NCI-H1092 treated with DMSO at 0.1 percent for 48 hours (cell line): Measurements from ENCODE around the gene TROAP.
"Not testable (repeated sequence)": the region's sequence is repeated elsewhere in the genome, so short reads cannot be mapped to it uniquely, and the experiment has no call there.

Experiments used
- DNase-seq: peaks from one replicate; lab custom pipeline; 2025; lab: John Stamatoyannopoulos, UW

The TROAP gene

DNA sequence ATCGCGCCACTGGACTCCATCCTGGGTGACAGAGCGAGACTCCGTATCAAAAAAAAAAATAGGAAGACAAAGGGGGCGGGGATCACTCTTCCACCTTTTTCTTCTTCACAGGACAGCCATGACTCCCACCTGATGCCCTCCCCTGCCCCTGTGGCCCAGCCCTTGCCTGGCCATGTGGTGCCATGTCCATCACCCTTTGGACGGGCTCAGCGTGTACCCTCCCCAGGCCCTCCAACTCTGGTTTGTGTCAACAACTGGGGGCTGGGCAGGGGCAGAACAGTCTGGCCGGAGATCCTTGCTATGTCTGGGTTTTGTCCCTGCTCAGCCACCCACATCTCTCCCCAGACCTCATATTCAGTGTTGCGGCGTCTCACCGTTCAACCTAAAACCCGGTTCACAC is 5.8 kb downstream of the TROAP start:
- DNase-seq: no peak

GRCh38 chr12:49330032-49330619 is 7.1 kb downstream of the TROAP start:
- no peak for DNase-seq

- no peak for DNase-seq
Observed at GRCh38 chr12:49330631-49331379, 7.8 kb downstream of the TROAP start.

GRCh38 chr12:49331380-49332222 is 8.5 kb downstream of the TROAP start:
- DNase-seq: no peak

GRCh38 chr12:49332441-49332861 is 9.4 kb downstream of the TROAP start:
- no peak for DNase-seq

GRCh38 chr12:49332891-49333371 is 9.9 kb downstream of the TROAP start:
- DNase-seq: no peak

- not testable (repeated sequence) for DNase-seq
Observed at GRCh38 chr12:49333778-49334177, 10.7 kb downstream of the TROAP start.

- no peak for DNase-seq
Observed at GRCh38 chr12:49334226-49334625, 11.2 kb downstream of the TROAP start.

DNA sequence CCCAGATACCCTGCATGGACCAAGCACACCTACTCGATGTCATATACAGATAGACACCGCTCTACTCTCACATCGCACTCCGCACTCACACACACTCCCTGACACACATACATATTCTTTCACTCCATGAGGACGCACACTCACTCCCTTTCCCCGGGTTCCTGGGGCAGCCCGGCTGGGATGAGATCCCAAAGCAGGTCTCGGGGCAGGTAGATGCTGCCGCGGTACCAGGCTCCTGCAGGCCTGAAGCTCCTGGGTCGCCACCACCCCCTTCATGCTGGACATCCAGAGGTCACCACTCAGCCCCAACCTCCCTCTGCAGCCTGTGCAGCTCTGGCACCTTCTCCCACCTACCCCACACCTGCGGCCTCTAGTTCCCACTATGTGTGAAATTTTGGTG is 11.6 kb downstream of the TROAP start:
- DNase-seq: no peak

DNA sequence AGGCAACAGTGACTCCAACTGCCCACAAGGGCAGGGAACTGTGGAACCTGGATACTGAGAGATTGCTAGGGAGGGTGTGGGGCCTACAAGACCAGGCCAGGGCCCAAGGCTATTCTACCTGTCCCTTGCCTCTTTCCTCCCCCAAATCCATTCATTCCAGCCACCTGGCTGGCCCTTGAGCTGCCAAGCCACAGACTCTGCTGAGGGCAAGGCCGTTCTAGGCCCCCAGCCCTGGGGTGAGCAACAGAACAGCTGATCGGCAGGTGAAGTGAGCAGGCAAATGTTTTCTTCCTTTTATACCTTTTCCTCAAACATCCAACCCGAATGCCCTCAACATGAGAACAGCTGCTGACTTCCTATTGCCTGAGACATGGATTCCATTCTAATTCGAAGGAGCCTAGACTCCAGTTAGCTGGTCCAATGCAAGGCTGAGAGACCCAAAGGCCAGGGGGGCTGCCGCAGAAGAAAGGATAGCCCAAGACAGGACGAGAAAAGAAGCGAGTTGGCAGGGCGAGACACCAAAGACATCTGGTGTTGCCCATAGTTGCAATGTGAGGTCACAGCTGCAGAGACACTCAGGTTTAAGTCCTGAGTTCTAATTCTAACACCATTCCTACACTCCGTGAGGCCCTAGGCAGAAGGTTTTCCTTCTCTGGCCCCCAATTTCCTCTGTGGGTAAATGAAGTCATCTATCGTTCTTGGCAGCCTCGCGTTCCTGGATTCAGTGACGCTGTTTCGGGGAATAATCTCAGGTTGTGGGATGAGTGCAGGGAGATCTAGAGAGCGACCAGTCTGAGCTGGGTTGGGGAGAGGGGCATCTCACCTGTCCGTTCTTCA is 12.3 kb downstream of the TROAP start:
- DNase-seq: no peak

- DNase-seq: no peak
Observed at GRCh38 chr12:49335955-49336644, 13.0 kb downstream of the TROAP start.

- peak; percentile 38 for DNase-seq
Observed at GRCh38 chr12:49336645-49337584, 13.9 kb downstream of the TROAP start, which contains the start of gene C1QL4. C1QL4 (minus strand) TSS chr12:49337188; CDS start chr12:49336477, 711 bp downstream.

GRCh38 chr12:49338830-49339463 is 15.9 kb downstream of the TROAP start:
- no peak for DNase-seq

DNA sequence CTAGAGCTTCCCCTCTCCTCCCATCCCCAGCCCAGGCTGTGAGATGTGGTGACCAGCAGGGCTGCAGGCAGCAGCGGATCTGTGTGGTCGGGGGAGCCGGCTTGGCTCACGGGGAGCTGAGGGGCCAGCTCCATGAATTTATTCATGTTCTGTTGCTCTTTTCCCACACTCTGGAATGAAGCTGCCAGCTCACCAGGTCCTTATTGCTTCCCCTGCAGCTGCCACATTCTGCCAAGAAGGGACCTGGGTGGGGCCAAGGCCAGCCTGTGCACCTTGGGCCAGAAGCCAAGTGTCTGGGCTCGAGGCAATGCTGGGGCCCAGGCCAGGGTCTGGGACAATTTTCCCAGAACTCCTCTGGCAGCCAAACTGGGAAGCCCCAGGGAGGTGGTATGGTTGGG is 16.4 kb downstream of the TROAP start:
- DNase-seq: no peak

DNA sequence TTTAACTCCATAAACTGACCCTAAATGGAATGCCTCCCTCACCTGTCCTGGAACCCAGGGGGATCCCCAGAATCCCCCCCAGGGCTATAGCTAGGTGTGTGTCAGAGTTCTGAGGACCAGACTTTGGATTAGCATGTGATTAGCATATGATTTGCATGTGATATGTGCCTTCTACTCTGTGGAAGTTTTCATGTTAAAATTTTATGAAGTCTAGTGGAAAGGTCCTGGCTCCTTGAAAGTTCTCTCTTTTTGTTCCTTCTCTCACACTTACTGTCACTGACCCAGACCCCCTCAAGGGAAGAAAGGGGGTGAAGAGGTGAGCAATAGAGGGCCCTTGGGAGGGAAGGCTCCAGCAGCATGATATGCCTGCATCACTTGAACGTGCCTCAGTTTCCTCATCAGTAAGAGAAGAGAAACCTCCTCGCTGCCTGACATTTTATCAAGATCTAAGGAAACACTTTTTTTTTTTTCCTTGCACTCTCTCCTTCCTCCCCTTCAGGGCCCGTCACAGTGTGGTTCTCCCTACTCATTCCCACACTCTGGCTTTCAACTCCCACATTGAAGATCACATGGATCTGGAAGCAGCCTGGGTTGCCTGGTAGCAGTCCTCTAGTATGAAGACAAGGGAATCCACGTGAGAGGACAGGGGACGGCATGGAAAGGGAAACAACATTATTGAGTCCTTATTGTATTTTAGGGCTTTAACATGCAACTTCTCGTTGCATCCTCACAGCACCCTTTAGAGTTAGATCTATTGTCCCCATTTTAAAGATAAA is 17.2 kb downstream of the TROAP start:
- no peak for DNase-seq

DNA sequence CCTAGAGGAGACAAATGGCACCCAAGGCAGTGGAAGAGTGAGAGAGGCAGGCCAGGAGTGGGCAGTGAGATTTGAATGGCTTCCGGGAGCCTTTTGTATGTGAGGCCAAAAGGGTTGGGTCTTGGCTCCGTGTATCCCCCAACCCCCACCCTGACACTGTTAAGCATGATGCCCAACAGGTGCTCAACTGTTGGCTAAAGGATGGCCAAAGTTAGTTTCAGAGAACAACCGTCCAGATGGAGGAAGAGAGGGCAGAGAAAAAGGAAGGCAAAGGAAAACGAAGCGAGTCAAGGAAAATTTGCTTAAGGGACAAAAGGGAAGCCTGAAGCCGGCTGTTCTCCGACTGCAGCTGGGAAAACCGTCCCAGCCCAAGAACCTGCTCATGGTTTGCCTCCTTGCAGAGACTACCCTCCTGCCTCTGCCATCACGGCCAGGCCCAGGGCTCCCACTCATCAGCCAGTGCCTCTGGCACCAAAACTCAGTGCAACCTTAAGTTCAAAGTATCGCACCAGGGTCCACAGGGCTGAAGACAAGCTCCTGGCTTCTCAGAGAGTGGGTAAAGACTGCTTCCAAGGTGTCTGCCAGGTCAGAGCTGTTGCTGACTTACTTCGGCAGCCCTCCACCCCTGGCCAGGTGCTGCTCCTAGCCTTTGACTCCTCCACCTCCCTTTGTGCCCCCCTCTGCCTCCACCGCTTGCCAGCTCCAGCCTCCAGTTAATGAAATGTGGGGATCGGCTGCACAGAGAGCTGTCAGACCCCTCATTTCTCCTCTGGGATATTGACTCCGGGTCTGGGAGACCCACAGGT is 18.1 kb downstream of the TROAP start:
- DNase-seq: no peak

- no peak for DNase-seq
Observed at GRCh38 chr12:49341777-49342065, 18.7 kb downstream of the TROAP start.
